SK-N-MC (cell line): ENCODE measurements around the gene LYRM4.

Experiments
- EZH2 ChIP-seq: fragments of 200-600 bp; sonication (generic); IDR thresholded peaks from one replicate; pipeline ENCODE4 v1.6.1; 2017; ENCODE audit warnings: antibody characterized with exemption
- FOXP2 ChIP-seq: optimal IDR thresholded peaks from 2 replicates; pipeline ENCODE3; 2011; ENCODE audit warnings: mild to moderate bottlenecking, moderate library complexity; ENCODE audit not compliant: insufficient read depth; ENCODE audit errors: extremely low read length, control extremely low read depth
- POLR2AphosphoS5 ChIP-seq: IDR thresholded peaks from 2 replicates; pipeline ENCODE4 v1.6.1; 2012; ENCODE audit warnings: mild to moderate bottlenecking, low read depth, low read length, borderline replicate concordance

GRCh38 chr6:5102267-5102970 lies 158.3 kb downstream of the LYRM4 start:
- TF ChIP-seq EZH2 = no peak
- no peak for TF ChIP-seq POLR2AphosphoS5
- no peak for TF ChIP-seq FOXP2
